Sigmoid colon (tissue), 7 donors: ENCODE measurements around the gene S100A2. TPM values are rescaled to one million over a fixed set of nuclear protein-coding genes. Genes with fewer than 3 reads are reported as not detected.

Experiments used
- DNase-seq: peaks from one replicate; pipeline ENCODE4 v3.0.0-alpha.2; 2019
- H3K27ac ChIP-seq, 4 donors: fragments of 200-600 bp; sonication (generic); one replicate each; pipeline ENCODE4 v1.5.1; 2016 to 2019; ENCODE audit warnings: mild to moderate bottlenecking in 1 of 4
- H3K27me3 ChIP-seq, 3 donors: fragments of 200-600 bp; sonication (generic); one replicate each; pipeline ENCODE4 v1.5.1; 2019; ENCODE audit warnings: mild to moderate bottlenecking in 1 of 3
- H3K36me3 ChIP-seq, 4 donors: fragments of 200-600 bp; sonication (generic); one replicate each; pipeline ENCODE4 v1.5.1; 2016 to 2019
- H3K4me1 ChIP-seq, 4 donors: fragments of 200-600 bp; sonication (generic); one replicate each; pipeline ENCODE4 v1.5.1; 2017 to 2019
- H3K4me3 ChIP-seq, 4 donors: fragments of 200-600 bp; sonication (generic); one replicate each; pipeline ENCODE4 v1.5.1; 2017 to 2019; ENCODE audit warnings: mild to moderate bottlenecking in 2 of 4, moderate library complexity in 1 of 4
- H3K9me3 ChIP-seq, 4 donors: fragments of 200-600 bp in 3 of 4; sonication (generic) in 3 of 4; one replicate each; pipeline versions ENCODE4 v1.5.1 to v1.6.1; 2013 to 2019
- EP300 ChIP-seq, 4 donors: sonication (generic); formaldehyde crosslinking; IDR thresholded peaks; one replicate each; pipeline ENCODE4 v1.6.1; 2017; ENCODE audit warnings: antibody characterized with exemption in 4 of 4
- POLR2A ChIP-seq, 2 donors: fragments of 450-650 bp; IDR thresholded peaks; one replicate each; pipeline ENCODE4 v1.6.1; 2016; ENCODE audit warnings: antibody characterized with exemption in 2 of 2, mild to moderate bottlenecking in 2 of 2, moderate library complexity in 2 of 2
- POLR2AphosphoS5 ChIP-seq, 4 donors: sonication (generic); formaldehyde crosslinking; IDR thresholded peaks; one replicate each; pipeline ENCODE4 v1.6.1; 2017; ENCODE audit warnings: antibody characterized with exemption in 4 of 4
- WGBS, 2 donors: extraction: QIAGEN DNeasy Blood & Tissue Kit; methylation state at CpG; one replicate each; pipeline ENCODE4 v1.1.7; 2013; 5-methylcytosine and 5-hydroxymethylcytosine counted together
- intact Hi-C: fragments of 100-400 bp; cut with DNase I; formaldehyde crosslinking; loops from one replicate; pipeline ENCODE4 v1.15.1; 2023
- polyA plus RNA-seq, 3 donors: library from polyadenylated mRNA; stranded (reverse); fragments of 200-250 nt; gene quantifications; one replicate each; pipeline ENCODE4 v1.2.3, GENCODE V29; 2013
- total RNA-seq, 4 donors: library from RNA; depleted of rRNA; stranded (reverse); fragments of >200 nt; gene quantifications; one replicate each; pipeline ENCODE4 v1.1.0, GENCODE V29; 2016
- TF ChIP-seq, protein P1 (sequence below), 4 experiments: fragments of 450-650 bp in 3 of 4; fragments of 200-600 bp in 1 of 4; IDR thresholded peaks; one replicate each; pipeline ENCODE4 v1.5.1; 2016 to 2019; ENCODE audit warnings: antibody characterized with exemption in 4 of 4, mild to moderate bottlenecking in 3 of 4, moderate library complexity in 2 of 4
- donor health status: healthy with polysubstance abuse.
- donor health status: Bipolar disorder and iron deficiency.
- donor health status: healthy.

Gene S100A2
- total and polyA plus RNA-seq, 7 donors, result 0.68 to 16.2 (median 1.8) TPM; not detected in 2

DNA sequence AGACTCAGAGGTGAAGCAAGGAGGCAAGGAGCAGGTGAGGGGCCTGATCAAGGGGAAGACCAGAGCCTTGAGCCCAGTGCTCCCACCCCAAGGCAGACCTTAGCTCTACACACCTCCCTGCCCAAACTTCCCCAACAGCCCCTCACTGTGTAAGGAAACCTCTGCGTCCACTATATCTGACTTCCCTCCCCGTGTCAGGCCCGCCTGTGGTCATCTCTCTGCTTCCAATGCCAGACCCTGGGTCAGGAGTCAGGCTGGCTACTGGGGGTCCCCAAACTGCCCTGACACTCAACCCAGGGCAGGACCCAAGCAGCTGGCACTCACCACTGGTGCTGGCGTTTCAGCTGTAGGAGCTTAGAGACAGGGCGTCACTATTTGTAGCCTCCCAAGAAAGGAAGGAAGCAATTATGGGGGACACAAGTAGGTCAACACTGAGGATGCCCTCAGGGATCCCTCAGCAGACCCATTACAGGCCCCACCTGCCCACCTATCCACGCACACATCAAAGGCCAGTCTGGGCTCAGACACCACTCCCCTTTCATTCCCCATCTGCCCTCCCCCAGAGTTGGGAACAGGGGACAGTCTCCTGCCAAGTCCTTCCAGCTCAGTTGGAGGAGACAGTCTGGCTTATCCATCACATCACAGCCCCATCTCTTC, 15.8 kb downstream of the S100A2 start:
- Histone ChIP-seq H3K4me1 (peaks cover 0 to 71% (median 66%) of the 10 kb centered on the region in 4 donors), H3K27ac (peak overlapping the region; percentile 58 to 90 (median 89)), H3K4me3 (no peak overlapping the region), H3K27me3 (no peaks in the 10 kb centered on the region), H3K36me3 (no peaks in the 10 kb centered on the region), H3K9me3 (no peaks in the 10 kb centered on the region)
- 87 to 92% methylated on average over 6 of the region's 6 CpGs for WGBS, 2 donors
- intact Hi-C loops, result loop anchor here (2.0 kb wide), 1 partner anchor 15 kb away; the partner anchor contains the start of gene S100A2
- DNase-seq, result no peak
- TF ChIP-seq POLR2AphosphoS5 (IDR thresholded peaks at IDR 0.05), result no peak
- TF ChIP-seq EP300 (IDR thresholded peaks at IDR 0.05), result no peak
- TF ChIP-seq, protein P1, sequence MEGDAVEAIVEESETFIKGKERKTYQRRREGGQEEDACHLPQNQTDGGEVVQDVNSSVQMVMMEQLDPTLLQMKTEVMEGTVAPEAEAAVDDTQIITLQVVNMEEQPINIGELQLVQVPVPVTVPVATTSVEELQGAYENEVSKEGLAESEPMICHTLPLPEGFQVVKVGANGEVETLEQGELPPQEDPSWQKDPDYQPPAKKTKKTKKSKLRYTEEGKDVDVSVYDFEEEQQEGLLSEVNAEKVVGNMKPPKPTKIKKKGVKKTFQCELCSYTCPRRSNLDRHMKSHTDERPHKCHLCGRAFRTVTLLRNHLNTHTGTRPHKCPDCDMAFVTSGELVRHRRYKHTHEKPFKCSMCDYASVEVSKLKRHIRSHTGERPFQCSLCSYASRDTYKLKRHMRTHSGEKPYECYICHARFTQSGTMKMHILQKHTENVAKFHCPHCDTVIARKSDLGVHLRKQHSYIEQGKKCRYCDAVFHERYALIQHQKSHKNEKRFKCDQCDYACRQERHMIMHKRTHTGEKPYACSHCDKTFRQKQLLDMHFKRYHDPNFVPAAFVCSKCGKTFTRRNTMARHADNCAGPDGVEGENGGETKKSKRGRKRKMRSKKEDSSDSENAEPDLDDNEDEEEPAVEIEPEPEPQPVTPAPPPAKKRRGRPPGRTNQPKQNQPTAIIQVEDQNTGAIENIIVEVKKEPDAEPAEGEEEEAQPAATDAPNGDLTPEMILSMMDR (IDR thresholded peaks at IDR 0.05), result no peak
- no peak for TF ChIP-seq POLR2A (IDR thresholded peaks at IDR 0.05)

DNA sequence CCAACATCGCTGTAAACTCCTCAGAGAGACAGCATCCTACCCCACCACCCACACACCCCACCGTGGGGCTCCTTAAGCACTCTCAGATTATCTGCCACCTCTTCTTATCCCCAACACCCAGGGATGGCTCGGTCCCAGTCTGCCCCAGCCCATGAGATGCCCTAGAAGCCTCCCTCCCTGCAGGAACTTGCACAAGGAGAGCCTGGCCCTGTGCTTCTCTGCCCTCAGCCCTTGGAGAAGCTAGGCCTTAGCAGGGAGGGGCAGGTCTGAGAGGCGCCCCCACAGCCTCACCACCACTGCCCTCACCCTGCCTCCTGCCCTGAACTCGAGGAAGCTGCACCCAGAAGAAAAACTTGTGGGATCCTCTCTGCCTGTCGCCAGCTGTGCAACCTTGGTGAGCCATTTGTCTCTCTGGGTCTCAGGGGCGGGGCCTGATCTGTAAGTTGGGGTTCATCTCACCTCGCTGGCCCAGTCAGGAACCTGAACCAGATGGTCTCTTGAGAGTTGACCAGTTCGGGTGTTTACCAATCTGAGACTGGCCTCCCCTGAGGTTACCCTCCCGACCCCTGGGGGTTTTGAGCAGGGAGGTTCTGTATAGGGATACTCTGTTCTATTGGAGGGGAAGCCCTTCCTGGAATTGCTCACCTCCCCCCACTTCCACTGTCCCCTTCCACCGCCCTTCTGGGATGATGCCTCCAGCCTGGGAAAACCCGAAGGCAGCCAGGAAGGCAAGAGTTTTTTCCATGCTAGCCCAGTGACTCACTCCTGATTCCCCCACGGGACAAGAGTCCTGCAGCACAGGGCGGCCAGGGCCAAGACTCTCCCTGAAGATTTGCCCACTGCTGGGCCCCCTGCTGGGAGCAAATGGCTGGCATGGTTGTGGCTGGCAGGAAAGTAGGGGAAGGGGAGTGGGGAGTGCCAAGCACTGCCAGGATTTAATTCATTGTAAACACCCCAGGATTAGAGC, 16.6 kb downstream of the S100A2 start, which contains the start of gene S100A3:
Gene S100A3, minus strand, starts transcription at position 537 of the 967 bp plus-strand sequence. CDS start 773 bp downstream, outside the sequence.
- Histone ChIP-seq H3K4me3 (no peak within 1 kb of the TSS), H3K27ac (peak within 1 kb of the TSS; percentile 58 to 90 (median 89)), H3K9me3 (no peaks in the 10 kb centered on the region), H3K4me1 (peaks cover 0 to 74% (median 69%) of the 10 kb centered on the region in 4 donors), H3K36me3 (no peaks in the 10 kb centered on the region), H3K27me3 (no peaks in the 10 kb centered on the region)
- peak in 1 of 4 donors; percentile 88 for TF ChIP-seq EP300 (IDR thresholded peaks at IDR 0.05)
- TF ChIP-seq, protein P1 (IDR thresholded peaks at IDR 0.05), result no peak
- peak; percentile 5 to 84 (median 49) for TF ChIP-seq POLR2AphosphoS5 (IDR thresholded peaks at IDR 0.05)
- peak; percentile 92 for DNase-seq
- WGBS, 2 donors, result 73 to 77% methylated on average over 14 of the region's 14 CpGs
- intact Hi-C loops, result no loop called here

DNA sequence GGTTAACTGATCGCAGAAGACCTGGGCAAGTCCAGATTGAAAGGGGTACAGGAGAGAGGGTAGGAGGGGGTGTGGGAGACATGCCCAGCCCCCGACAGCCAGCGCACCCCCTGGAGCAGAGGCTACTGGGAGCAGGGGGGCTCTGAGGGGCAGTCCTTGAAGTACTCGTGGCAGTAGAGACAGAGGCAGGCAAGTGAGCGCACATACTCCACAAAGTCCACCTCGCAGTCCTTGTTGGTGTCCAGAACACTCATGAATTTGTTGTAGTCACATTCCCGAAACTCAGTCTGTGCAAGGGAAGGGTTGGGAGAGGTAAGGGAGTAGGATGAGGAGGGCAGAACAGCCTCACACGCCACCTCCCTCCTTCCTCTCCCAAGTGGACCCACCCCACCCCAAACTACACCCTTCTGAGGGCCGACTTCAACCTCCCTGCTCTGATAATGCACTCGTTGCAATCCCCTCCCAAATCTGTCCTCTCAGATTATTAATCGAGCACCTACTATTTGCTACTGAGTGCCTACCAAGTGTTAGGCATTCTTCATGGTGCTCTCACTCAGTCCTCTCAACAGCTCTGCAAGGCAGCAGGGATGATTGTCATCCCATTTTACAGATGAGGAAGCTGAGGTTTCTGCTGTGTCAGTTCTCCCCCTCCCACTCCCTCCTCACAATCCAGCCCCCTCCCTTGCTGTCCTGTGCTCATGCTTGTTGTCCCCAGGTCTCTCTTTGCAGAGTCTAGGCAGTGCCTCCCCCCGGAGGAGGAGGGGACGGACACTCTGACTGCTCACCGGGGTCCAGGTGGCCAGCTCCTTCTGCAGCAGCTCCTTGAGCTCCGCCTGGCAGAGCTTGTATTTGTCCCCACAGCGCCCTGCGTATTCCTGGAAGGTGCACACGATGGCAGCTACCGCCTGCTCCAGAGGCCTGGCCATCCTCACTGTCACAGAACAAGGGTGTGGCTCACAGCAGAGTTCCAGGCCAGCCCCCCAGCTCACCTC, 17.8 kb downstream of the S100A2 start:
- H3K4me1 ChIP-seq, result peaks cover 0 to 75% (median 72%) of the 10 kb centered on the region in 4 donors
- TF ChIP-seq POLR2A (IDR thresholded peaks at IDR 0.05), result no peak
- TF ChIP-seq, protein P1 (IDR thresholded peaks at IDR 0.05), result no peak
- TF ChIP-seq EP300 (IDR thresholded peaks at IDR 0.05), result no peak
- TF ChIP-seq POLR2AphosphoS5 (IDR thresholded peaks at IDR 0.05), result peak in 3 of 4 donors; percentile 51 to 63 (median 61)
- DNase-seq, result peak; percentile 68
- no peaks in the 10 kb centered on the region for H3K27me3 ChIP-seq
- no peaks in the 10 kb centered on the region for H3K9me3 ChIP-seq
- H3K4me3 ChIP-seq, result no peak overlapping the region
- peak overlapping the region; percentile 81 to 90 (median 89) for H3K27ac ChIP-seq
- WGBS, 2 donors, result 86 to 89% methylated on average over 19 of the region's 19 CpGs
- H3K36me3 ChIP-seq, result no peaks in the 10 kb centered on the region
- intact Hi-C loops, result no loop called here
